ENCODE measurements around the gene NLK.

Gene NLK

DNA sequence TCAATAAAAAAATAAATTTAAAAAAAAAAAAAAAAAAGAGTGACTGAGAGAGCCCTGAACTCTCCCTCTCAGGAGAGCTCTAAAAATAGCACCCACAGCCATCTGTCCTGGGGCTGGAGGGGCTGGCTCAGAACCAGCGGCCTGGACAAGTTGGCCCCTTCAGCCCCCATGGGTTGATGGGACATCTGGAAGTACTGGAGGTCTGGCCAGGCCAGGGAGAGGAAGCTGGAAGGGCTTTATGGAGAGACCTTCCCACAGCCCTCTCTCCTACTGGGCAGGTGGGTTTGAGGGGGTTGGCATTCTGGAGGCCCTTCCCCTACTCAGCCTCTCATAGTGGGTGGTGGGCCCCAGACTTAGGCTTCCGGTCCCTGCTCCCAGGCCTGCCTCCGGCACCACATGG is 182.8 kb downstream of the NLK start:
- no peak for TF ChIP-seq ESRRG (CRISPR knock-in tag; IDR thresholded peaks at IDR 0.05)
- ATAC-seq: no peak

DNA sequence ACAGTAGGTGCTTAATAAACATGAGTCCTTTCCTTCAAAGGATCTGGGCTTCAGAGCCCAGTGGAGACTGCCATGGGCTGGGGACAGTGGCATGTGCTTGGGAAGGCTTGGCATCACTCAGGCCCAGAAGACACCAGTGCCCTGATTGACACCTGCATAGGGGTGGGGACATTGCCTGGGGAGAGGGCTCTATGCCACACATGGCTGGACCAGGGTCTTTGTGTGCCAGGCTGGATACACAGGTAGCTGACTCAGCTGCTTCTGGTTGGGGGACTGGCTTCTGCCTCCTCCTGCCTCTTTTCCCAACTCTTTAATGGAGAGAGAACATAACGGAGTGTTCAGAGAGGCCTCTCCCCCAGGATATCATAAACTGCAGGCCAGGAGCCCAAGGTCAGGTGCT is 183.4 kb downstream of the NLK start:
- ATAC-seq: no peak
- TF ChIP-seq TSHZ2 (CRISPR knock-in tag; IDR thresholded peaks at IDR 0.05): no peak
- TF ChIP-seq POU6F1 (CRISPR knock-in tag; IDR thresholded peaks at IDR 0.05; ENCODE audit: borderline replicate concordance, low read depth): no peak
- TF ChIP-seq, protein P1, sequence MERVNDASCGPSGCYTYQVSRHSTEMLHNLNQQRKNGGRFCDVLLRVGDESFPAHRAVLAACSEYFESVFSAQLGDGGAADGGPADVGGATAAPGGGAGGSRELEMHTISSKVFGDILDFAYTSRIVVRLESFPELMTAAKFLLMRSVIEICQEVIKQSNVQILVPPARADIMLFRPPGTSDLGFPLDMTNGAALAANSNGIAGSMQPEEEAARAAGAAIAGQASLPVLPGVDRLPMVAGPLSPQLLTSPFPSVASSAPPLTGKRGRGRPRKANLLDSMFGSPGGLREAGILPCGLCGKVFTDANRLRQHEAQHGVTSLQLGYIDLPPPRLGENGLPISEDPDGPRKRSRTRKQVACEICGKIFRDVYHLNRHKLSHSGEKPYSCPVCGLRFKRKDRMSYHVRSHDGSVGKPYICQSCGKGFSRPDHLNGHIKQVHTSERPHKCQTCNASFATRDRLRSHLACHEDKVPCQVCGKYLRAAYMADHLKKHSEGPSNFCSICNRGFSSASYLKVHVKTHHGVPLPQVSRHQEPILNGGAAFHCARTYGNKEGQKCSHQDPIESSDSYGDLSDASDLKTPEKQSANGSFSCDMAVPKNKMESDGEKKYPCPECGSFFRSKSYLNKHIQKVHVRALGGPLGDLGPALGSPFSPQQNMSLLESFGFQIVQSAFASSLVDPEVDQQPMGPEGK (CRISPR knock-in tag; IDR thresholded peaks at IDR 0.05; ENCODE audit: borderline replicate concordance): no peak
- no peak for TF ChIP-seq ARNTL (CRISPR knock-in tag; IDR thresholded peaks at IDR 0.05; ENCODE audit: borderline replicate concordance, low read depth)
- no peak for TF ChIP-seq TOX (CRISPR knock-in tag; IDR thresholded peaks at IDR 0.05; ENCODE audit: borderline replicate concordance)
- TF ChIP-seq RARB (CRISPR knock-in tag; IDR thresholded peaks at IDR 0.05): no peak
- TF ChIP-seq ZNF565 (CRISPR knock-in tag; conservative IDR thresholded peaks at IDR 0.05; ENCODE audit: low read depth): no peak
- TF ChIP-seq, protein P2, sequence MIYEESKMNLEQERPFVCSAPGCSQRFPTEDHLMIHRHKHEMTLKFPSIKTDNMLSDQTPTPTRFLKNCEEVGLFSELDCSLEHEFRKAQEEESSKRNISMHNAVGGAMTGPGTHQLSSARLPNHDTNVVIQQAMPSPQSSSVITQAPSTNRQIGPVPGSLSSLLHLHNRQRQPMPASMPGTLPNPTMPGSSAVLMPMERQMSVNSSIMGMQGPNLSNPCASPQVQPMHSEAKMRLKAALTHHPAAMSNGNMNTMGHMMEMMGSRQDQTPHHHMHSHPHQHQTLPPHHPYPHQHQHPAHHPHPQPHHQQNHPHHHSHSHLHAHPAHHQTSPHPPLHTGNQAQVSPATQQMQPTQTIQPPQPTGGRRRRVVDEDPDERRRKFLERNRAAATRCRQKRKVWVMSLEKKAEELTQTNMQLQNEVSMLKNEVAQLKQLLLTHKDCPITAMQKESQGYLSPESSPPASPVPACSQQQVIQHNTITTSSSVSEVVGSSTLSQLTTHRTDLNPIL (CRISPR knock-in tag; IDR thresholded peaks at IDR 0.05; ENCODE audit: low read depth): no peak
- no peak for TF ChIP-seq ESRRG (CRISPR knock-in tag; IDR thresholded peaks at IDR 0.05)
- TF ChIP-seq PPARA (CRISPR knock-in tag; IDR thresholded peaks at IDR 0.05; ENCODE audit: borderline replicate concordance): no peak
- TF ChIP-seq ISL1 (CRISPR knock-in tag; IDR thresholded peaks at IDR 0.05): no peak
- no peak for TF ChIP-seq ZNF70 (CRISPR knock-in tag; IDR thresholded peaks at IDR 0.05)
- no peak for TF ChIP-seq OSR1 (CRISPR knock-in tag; IDR thresholded peaks at IDR 0.05)
- TF ChIP-seq ZFP3 (CRISPR knock-in tag; IDR thresholded peaks at IDR 0.05): no peak
- TF ChIP-seq CSDC2 (CRISPR knock-in tag; IDR thresholded peaks at IDR 0.05): no peak
- TF ChIP-seq TCF4 (CRISPR knock-in tag; IDR thresholded peaks at IDR 0.05; ENCODE audit: borderline replicate concordance): no peak
- TF ChIP-seq ZC3H10 (CRISPR knock-in tag; IDR thresholded peaks at IDR 0.05): no peak
- no peak for TF ChIP-seq SNAI2 (CRISPR knock-in tag; IDR thresholded peaks at IDR 0.05)
- no peak for TF ChIP-seq BACH2 (CRISPR knock-in tag; IDR thresholded peaks at IDR 0.05; ENCODE audit: borderline replicate concordance)
- TF ChIP-seq ZFP30 (CRISPR knock-in tag; IDR thresholded peaks at IDR 0.05): no peak

- no peak for ATAC-seq
- TF ChIP-seq BACH2 (CRISPR knock-in tag; IDR thresholded peaks at IDR 0.05; ENCODE audit: borderline replicate concordance) (no peak), ARNTL (CRISPR knock-in tag; IDR thresholded peaks at IDR 0.05; ENCODE audit: borderline replicate concordance, low read depth) (no peak), CSRNP3 (CRISPR knock-in tag; IDR thresholded peaks at IDR 0.05) (no peak), ZFP3 (CRISPR knock-in tag; IDR thresholded peaks at IDR 0.05) (no peak), PPARA (CRISPR knock-in tag; IDR thresholded peaks at IDR 0.05; ENCODE audit: borderline replicate concordance) (no peak), ZNF565 (CRISPR knock-in tag; conservative IDR thresholded peaks at IDR 0.05; ENCODE audit: low read depth) (no peak), CSDC2 (CRISPR knock-in tag; IDR thresholded peaks at IDR 0.05) (no peak), OSR1 (CRISPR knock-in tag; IDR thresholded peaks at IDR 0.05) (no peak), POU6F1 (CRISPR knock-in tag; IDR thresholded peaks at IDR 0.05; ENCODE audit: borderline replicate concordance, low read depth) (no peak), TOX (CRISPR knock-in tag; IDR thresholded peaks at IDR 0.05; ENCODE audit: borderline replicate concordance) (no peak), SNAI2 (CRISPR knock-in tag; IDR thresholded peaks at IDR 0.05) (no peak), ZNF70 (CRISPR knock-in tag; IDR thresholded peaks at IDR 0.05) (no peak), GLIS3 (CRISPR knock-in tag; IDR thresholded peaks at IDR 0.05) (no peak), TCF4 (CRISPR knock-in tag; IDR thresholded peaks at IDR 0.05; ENCODE audit: borderline replicate concordance) (no peak)
- TF ChIP-seq, protein P1 (CRISPR knock-in tag; IDR thresholded peaks at IDR 0.05; ENCODE audit: borderline replicate concordance): no peak
These were observed 184.3 kb downstream of the NLK start for GRCh38 chr17:28226563-28227315.

Data from SK-N-SH treated with all-trans-retinoic acid at 6 μM for 48 hours (cell line).